T-cell (primary cell): ENCODE data around the gene SLC39A10. TPM values are rescaled to one million over a fixed set of nuclear protein-coding genes. Genes with fewer than 3 reads are reported as not detected.
A peak's percentile ranks its signal among the peaks of the same experiment; 100 is the strongest.

Experiments
- ATAC-seq, 4 experiments: fragments of 200-7000 bp in 3 of 4; fragments of 150-1000 bp in 1 of 4; cut with Tn5 transposase; replicated peaks in 1 of 4; 1 replicate in 3 of 4; 2 replicates in 1 of 4; pipeline ENCODE4 v1.10.0; 2021; ENCODE audit warnings: moderate library complexity in 3 of 4, mild to moderate bottlenecking in 2 of 4, moderate number of reproducible peaks in 1 of 4
- CTCF ChIA-PET, 2 donors: fragments of 300-600 bp; sonication (Branson Sonifier 250); formaldehyde crosslinking; loops; one replicate each; lab custom pipeline; 2022; ENCODE audit warnings: antibody characterized with exemption in 2 of 2; lab: Charles Lee
- POLR2A ChIA-PET, 2 donors: fragments of 300-600 bp; sonication (Branson Sonifier 250); formaldehyde crosslinking; loops; one replicate each; lab custom pipeline; 2022; ENCODE audit warnings: antibody characterized with exemption in 2 of 2; lab: Charles Lee
- DNase-seq, 35 experiments: peaks; one replicate each; pipeline versions ENCODE4 v3.0.0 to v3.0.0-alpha.2; 2013 to 2023
- H3K27ac ChIP-seq: one replicate; pipeline ENCODE4 v1.5.1; 2013; ENCODE audit warnings: low read length
- H3K27me3 ChIP-seq, 2 experiments: replicated peaks in 1 of 2; 1 replicate in 1 of 2; 2 replicates in 1 of 2; pipeline versions ENCODE4 v1.6.1 to v1.7.0; 2013; ENCODE audit warnings: low read length in 1 of 2, mixed read lengths in 1 of 2; ENCODE audit not compliant: control insufficient read depth in 2 of 2, insufficient read depth in 2 of 2; ENCODE audit errors: extremely low read depth in 1 of 2
- H3K36me3 ChIP-seq, 2 donors: 1 replicate in 1 of 2; 2 replicates in 1 of 2; pipeline versions ENCODE4 v1.6.1 to v1.7.0; 2013; ENCODE audit warnings: low read length in 1 of 2; ENCODE audit not compliant: control insufficient read depth in 2 of 2, insufficient read depth in 1 of 2; ENCODE audit errors: extremely low read depth in 1 of 2
- H3K4me1 ChIP-seq, 2 experiments: 1 replicate in 1 of 2; 2 replicates in 1 of 2; pipeline versions ENCODE4 v1.6.1 to v1.7.0; 2013; ENCODE audit warnings: low read length in 2 of 2, mixed read lengths in 1 of 2; ENCODE audit not compliant: insufficient read depth in 2 of 2, control insufficient read depth in 1 of 2; ENCODE audit errors: extremely low read depth in 1 of 2
- H3K4me3 ChIP-seq, 2 donors: 1 replicate in 1 of 2; 2 replicates in 1 of 2; pipeline versions ENCODE4 v1.5.1 to v1.7.0; 2013; ENCODE audit warnings: mild to moderate bottlenecking in 2 of 2, low read length in 1 of 2, moderate library complexity in 1 of 2; ENCODE audit not compliant: control insufficient read depth in 1 of 2; ENCODE audit errors: extremely low read depth in 1 of 2
- H3K9me3 ChIP-seq: 2 replicates; pipeline ENCODE4 v1.7.0; 2013
- H3K27ac Mint-ChIP-seq, 2 donors: one replicate each; pipeline ENCODE4 v1.8.0; 2020 to 2021; ENCODE audit warnings: mild to moderate bottlenecking in 2 of 2, mixed read lengths in 2 of 2
- H3K27me3 Mint-ChIP-seq, 2 donors: one replicate each; pipeline ENCODE4 v1.8.0; 2021 to 2022; ENCODE audit warnings: mixed read lengths in 2 of 2
- H3K36me3 Mint-ChIP-seq: one replicate; pipeline ENCODE4 v1.8.0; 2021; ENCODE audit warnings: mixed read lengths
- H3K4me1 Mint-ChIP-seq, 3 donors: one replicate each; pipeline ENCODE4 v1.8.0; 2020 to 2022; ENCODE audit warnings: mixed read lengths in 3 of 3, mild to moderate bottlenecking in 1 of 3
- H3K4me3 Mint-ChIP-seq, 3 donors: one replicate each; pipeline ENCODE4 v1.8.0; 2020 to 2022; ENCODE audit warnings: mild to moderate bottlenecking in 3 of 3, mixed read lengths in 3 of 3, moderate library complexity in 3 of 3
- H3K9me3 Mint-ChIP-seq, 3 donors: one replicate each; pipeline ENCODE4 v1.8.0; 2020 to 2022; ENCODE audit warnings: mixed read lengths in 3 of 3
- WGBS: methylation state at CpG from one replicate; pipeline ENCODE4 v1.1.5; 2013; ENCODE audit warnings: missing lambda C conversion rate; ENCODE audit not compliant: insufficient coverage; 5-methylcytosine and 5-hydroxymethylcytosine counted together
- total RNA-seq, 35 experiments: library from RNA in 6 of 35; stranded (reverse) in 6 of 35; fragments of 120-200 nt in 1 of 35; gene quantifications; one replicate each; pipeline versions ENCODE4 v1.2.1 to v1.2.4 and lab custom pipeline; 2013 to 2026

SLC39A10 gene
- total RNA-seq, 5 donors from 2014 or later (not counting 1 experiment from before 2014, with no cell fraction given), result 49.8 to 81.7 (median 79.5) TPM

DNA sequence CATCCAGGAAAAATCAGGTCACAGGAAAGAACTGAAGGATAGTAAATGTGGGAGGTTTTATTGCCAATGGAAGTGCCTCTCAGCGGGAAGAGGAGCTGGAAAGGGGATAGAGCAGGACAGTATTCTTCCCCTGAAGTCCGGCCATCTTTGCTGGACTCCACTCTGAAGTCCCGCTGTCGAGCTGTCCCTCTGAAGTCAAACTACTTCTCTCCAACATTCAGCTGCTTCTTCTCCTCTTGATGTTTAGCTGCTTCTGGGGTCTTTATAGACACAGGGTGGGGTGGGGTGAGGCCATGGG, 23.5 kb upstream of the SLC39A10 start:
- POLR2A ChIA-PET, result no interaction called here
- ATAC-seq (no peak), DNase-seq (no peak)
- Histone ChIP-seq H3K27ac (no peak overlapping the region), H3K36me3 (no peaks in the 10 kb centered on the region), H3K27me3 (no peaks in the 10 kb centered on the region), H3K4me3 (no peak overlapping the region), H3K4me1 (no peaks in the 10 kb centered on the region), H3K9me3 (no peaks in the 10 kb centered on the region)
- CTCF ChIA-PET, result interaction anchor here (0.7 kb wide), 2 partner anchors 162 to 671 kb away, joined by 3 to 4 read pairs; no protein-coding TSS in a partner anchor
- 86% methylated on average over 1 of the region's 4 CpGs for WGBS
- Mint-ChIP-seq H3K9me3 (no peaks in the 10 kb centered on the region), H3K27ac (no peak overlapping the region), H3K36me3 (peaks cover 4% of the 10 kb centered on the region), H3K4me1 (peaks cover 15 to 18% (median 16%) of the 10 kb centered on the region in 3 donors), H3K4me3 (no peak overlapping the region), H3K27me3 (no peaks in the 10 kb centered on the region)

GRCh38 chr2:195633974-195634373, 23.1 kb upstream of the SLC39A10 start:
- ChIA-PET CTCF (interaction anchor here (0.7 kb wide), 2 partner anchors 162 to 671 kb away, joined by 3 to 4 read pairs; no protein-coding TSS in a partner anchor), POLR2A (no interaction called here)
- Histone ChIP-seq H3K9me3 (no peaks in the 10 kb centered on the region), H3K27ac (no peak overlapping the region), H3K27me3 (no peaks in the 10 kb centered on the region), H3K36me3 (no peaks in the 10 kb centered on the region), H3K4me1 (no peaks in the 10 kb centered on the region), H3K4me3 (no peak overlapping the region)
- H3K36me3 Mint-ChIP-seq, result peaks cover 4% of the 10 kb centered on the region
- no peak overlapping the region for H3K27ac Mint-ChIP-seq
- no peak overlapping the region for H3K4me3 Mint-ChIP-seq
- H3K4me1 Mint-ChIP-seq, result peaks cover 15 to 18% (median 16%) of the 10 kb centered on the region in 3 donors
- no peaks in the 10 kb centered on the region for H3K9me3 Mint-ChIP-seq
- H3K27me3 Mint-ChIP-seq, result no peaks in the 10 kb centered on the region
- DNase-seq (no peak), ATAC-seq (peak in 1 of 4 experiments; percentile 57)
- WGBS, result no CpG with 5 or more reads among the region's 3 CpGs

GRCh38 chr2:195636890-195637289, 20.1 kb upstream of the SLC39A10 start:
- POLR2A ChIA-PET, result no interaction called here

GRCh38 chr2:195638750-195639149, 18.3 kb upstream of the SLC39A10 start:
- 100% methylated on average over 1 of the region's 4 CpGs for WGBS
- no peak for ATAC-seq
- Histone ChIP-seq H3K4me1 (no peaks in the 10 kb centered on the region), H3K27me3 (no peaks in the 10 kb centered on the region), H3K27ac (no peak overlapping the region), H3K9me3 (no peaks in the 10 kb centered on the region), H3K36me3 (no peaks in the 10 kb centered on the region), H3K4me3 (no peak overlapping the region)
- Mint-ChIP-seq H3K4me3 (no peak overlapping the region), H3K27me3 (no peaks in the 10 kb centered on the region), H3K27ac (no peak overlapping the region), H3K36me3 (peaks cover 4% of the 10 kb centered on the region), H3K9me3 (no peaks in the 10 kb centered on the region), H3K4me1 (peaks cover 9 to 10% (median 10%) of the 10 kb centered on the region in 3 donors)
- DNase-seq, result no peak
- ChIA-PET CTCF (interaction anchor here in 1 of 2 donors (0.6 kb wide), 1 partner anchor 198 kb away, joined by 5 read pairs; no protein-coding TSS in a partner anchor), POLR2A (interaction anchor here in 1 of 2 donors (0.7 kb wide), 1 partner anchor 18 kb away, joined by 4 read pairs; no protein-coding TSS in a partner anchor)

More at GRCh38 chr2:195636890-195637289, 20.1 kb upstream of the SLC39A10 start:
- no peak for ATAC-seq
- Mint-ChIP-seq H3K9me3 (no peaks in the 10 kb centered on the region), H3K4me3 (no peak overlapping the region), H3K4me1 (peaks cover 9 to 18% (median 14%) of the 10 kb centered on the region in 3 donors), H3K36me3 (peaks cover 4% of the 10 kb centered on the region), H3K27ac (no peak overlapping the region), H3K27me3 (no peaks in the 10 kb centered on the region)
- DNase-seq, result no peak
- no peaks in the 10 kb centered on the region for H3K9me3 ChIP-seq
- no peaks in the 10 kb centered on the region for H3K36me3 ChIP-seq
- no peaks in the 10 kb centered on the region for H3K27me3 ChIP-seq
- no peak overlapping the region for H3K27ac ChIP-seq
- no peaks in the 10 kb centered on the region for H3K4me1 ChIP-seq
- H3K4me3 ChIP-seq, result no peak overlapping the region
- CTCF ChIA-PET, result interaction anchor here in 1 of 2 donors (1.3 kb wide), 1 partner anchor 14 kb away, joined by 4 read pairs; no protein-coding TSS in a partner anchor

DNA sequence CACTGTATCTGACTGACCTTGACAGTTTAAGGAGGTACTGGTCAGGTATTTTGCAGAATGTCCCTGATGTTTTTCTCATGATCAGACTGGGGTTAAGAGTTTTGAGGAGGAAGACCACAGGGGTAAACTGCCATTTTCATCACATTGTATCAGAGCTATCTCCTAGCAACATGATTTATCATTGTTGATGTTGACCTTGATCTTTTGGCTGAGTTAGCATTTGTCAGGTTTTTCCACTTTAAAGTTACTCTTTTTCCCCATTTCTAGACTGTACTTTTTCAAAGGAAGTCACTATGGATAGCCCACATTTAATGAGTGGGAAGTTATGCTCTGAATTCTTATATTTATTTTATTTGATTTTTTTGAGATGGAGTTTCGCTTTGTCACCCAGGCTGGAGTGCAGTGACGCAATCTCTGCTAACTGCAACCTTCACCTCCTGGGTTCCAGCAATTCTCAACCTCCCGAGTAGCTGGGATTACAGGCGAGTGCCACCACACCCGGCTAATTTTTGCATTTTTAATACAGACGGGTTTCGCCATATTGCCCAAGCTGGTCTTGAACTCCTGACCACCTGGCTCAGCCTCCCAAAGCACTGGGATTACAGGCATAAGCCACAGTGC, 17.7 kb upstream of the SLC39A10 start:
- DNase-seq (no peak), ATAC-seq (no peak)
- Histone ChIP-seq H3K27ac (no peak overlapping the region), H3K4me3 (no peak overlapping the region), H3K4me1 (no peaks in the 10 kb centered on the region), H3K9me3 (no peaks in the 10 kb centered on the region), H3K27me3 (no peaks in the 10 kb centered on the region), H3K36me3 (no peaks in the 10 kb centered on the region)
- Mint-ChIP-seq H3K36me3 (peaks cover 4% of the 10 kb centered on the region), H3K9me3 (no peaks in the 10 kb centered on the region), H3K27ac (no peak overlapping the region), H3K27me3 (no peaks in the 10 kb centered on the region), H3K4me1 (peaks cover 5 to 7% (median 5%) of the 10 kb centered on the region in 3 donors), H3K4me3 (no peak overlapping the region)
- ChIA-PET POLR2A (interaction anchor here in 1 of 2 donors (0.7 kb wide), 1 partner anchor 17 kb away, joined by 4 read pairs; no protein-coding TSS in a partner anchor), CTCF (no interaction called here)
- 100% methylated on average over 1 of the region's 7 CpGs for WGBS

- Histone ChIP-seq H3K27ac (no peak overlapping the region), H3K4me1 (no peaks in the 10 kb centered on the region), H3K36me3 (no peaks in the 10 kb centered on the region), H3K27me3 (no peaks in the 10 kb centered on the region), H3K9me3 (no peaks in the 10 kb centered on the region), H3K4me3 (no peak overlapping the region)
- peaks cover 4 to 7% (median 5%) of the 10 kb centered on the region in 3 donors for H3K4me1 Mint-ChIP-seq
- ChIA-PET CTCF (interaction anchor here (0.5 to 0.7 kb wide), 3 partner anchors 279 to 321 kb away, joined by 3 to 4 read pairs (median 4); no protein-coding TSS in a partner anchor), POLR2A (no interaction called here)
- no peaks in the 10 kb centered on the region for H3K27me3 Mint-ChIP-seq
- H3K36me3 Mint-ChIP-seq, result peaks cover 4% of the 10 kb centered on the region
- DNase-seq (no peak), ATAC-seq (no peak)
- H3K4me3 Mint-ChIP-seq, result no peak overlapping the region
- H3K9me3 Mint-ChIP-seq, result no peaks in the 10 kb centered on the region
- no peak overlapping the region for H3K27ac Mint-ChIP-seq
- no CpG with 5 or more reads among the region's 1 CpG for WGBS
These were observed 17.1 kb upstream of the SLC39A10 start for GRCh38 chr2:195639959-195640358.
